Astrocyte of the hippocampus (primary cell): ENCODE data around the gene INS.
"Not testable (repeated sequence)": the region's sequence is repeated elsewhere in the genome, so short reads cannot be mapped to it uniquely, and the experiment has no call there.

Source experiments
- DNase-seq: peaks from one replicate; pipeline ENCODE4 v3.0.0; 2011; ENCODE audit warnings: low read depth, low spot score

The INS gene

GRCh38 chr11:2198621-2199365 lies 37.8 kb upstream of the INS start:
- no peak for DNase-seq

DNA sequence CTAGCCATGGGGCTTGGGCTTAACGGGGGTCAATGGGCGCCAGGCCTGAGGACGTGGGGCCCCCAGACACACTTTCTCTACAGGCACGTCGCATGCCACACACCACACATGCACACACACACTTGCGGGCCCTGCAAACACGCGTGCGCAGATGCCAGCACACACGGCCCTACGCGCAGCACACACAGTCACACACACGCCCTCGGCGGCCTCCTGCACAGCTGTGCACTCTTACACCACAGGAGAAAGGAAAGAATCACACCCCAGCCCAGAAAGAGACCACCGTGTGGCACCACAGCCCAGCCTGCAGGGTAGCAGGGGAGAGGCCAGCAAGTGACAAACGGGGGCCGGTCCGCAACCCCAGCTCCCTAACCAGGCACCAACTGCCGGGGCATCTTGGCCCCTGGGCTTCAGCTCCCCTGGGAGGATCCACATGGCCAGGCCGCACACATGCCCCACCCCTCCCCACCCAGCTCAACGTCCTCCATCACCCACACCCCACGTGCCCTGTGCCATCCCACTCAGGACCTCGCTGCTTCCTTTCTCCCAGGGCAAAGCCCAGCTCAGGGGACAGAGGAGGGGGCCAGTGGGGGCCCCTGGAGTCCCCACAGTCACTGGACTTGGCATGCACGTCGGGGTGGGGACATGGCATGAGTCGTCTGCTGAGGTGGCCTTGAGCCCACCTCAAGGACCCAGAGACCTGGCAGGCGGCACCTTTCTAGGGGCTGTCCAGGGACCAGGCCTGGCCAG lies 36.9 kb upstream of the INS start:
- DNase-seq, result no peak

DNA sequence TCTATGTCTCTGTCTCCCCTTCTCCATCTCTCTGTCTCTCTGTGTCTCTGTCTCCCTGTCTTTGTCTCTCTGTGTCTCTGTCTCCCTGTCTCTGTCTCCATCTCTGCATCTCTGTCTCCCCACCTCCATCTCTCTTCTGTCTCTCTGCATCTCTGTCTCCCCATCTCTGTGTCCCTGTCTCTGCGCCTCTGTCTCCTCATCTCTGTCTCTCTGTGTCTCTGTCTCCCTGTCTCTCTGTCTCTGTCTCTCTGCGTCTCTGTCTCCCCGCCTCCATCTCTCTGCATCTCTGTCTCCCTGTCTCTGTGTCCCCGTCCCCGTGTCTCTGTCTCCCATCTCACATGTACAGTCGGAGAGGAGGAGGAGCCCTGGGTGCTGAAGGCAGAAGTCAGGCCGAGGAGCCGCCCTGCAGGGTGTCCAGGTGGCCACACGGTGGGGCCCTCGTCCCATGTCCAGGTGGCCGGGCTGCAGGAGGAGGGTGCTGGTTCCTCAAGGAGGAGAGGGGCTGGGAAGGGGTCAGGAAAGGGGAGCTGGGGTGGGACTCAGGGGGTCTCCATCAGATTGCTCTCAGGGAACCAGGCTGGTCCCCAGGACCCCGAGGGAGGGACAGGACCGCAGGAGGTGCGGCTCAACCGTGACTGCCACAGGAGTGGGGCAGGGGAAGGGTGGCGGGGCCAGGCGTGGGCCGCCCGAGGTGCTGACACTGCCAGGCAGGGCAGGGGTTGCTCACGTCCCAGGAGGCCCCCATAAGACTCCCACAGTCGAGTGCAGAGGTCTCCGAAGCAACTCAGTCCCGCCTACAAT lies 36.2 kb upstream of the INS start:
- peak; percentile 87 for DNase-seq

DNA sequence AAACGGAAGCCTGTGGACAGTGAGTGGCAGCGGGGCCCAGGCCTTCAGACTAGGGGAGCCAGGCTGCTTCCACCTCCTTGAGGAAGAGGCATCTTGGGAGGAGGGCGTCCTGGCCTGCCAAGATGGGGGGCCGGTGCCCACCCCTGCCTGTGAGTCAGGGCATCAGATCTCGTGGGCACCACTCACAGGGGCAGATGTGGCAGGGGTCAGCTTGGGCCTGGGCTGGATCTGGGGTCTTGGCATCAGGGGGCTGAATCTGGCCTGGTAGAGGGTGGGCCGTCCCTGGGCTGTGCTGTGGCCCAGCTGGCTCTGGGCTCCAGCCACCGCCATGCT lies 34.7 kb upstream of the INS start:
- DNase-seq, result no peak

DNA sequence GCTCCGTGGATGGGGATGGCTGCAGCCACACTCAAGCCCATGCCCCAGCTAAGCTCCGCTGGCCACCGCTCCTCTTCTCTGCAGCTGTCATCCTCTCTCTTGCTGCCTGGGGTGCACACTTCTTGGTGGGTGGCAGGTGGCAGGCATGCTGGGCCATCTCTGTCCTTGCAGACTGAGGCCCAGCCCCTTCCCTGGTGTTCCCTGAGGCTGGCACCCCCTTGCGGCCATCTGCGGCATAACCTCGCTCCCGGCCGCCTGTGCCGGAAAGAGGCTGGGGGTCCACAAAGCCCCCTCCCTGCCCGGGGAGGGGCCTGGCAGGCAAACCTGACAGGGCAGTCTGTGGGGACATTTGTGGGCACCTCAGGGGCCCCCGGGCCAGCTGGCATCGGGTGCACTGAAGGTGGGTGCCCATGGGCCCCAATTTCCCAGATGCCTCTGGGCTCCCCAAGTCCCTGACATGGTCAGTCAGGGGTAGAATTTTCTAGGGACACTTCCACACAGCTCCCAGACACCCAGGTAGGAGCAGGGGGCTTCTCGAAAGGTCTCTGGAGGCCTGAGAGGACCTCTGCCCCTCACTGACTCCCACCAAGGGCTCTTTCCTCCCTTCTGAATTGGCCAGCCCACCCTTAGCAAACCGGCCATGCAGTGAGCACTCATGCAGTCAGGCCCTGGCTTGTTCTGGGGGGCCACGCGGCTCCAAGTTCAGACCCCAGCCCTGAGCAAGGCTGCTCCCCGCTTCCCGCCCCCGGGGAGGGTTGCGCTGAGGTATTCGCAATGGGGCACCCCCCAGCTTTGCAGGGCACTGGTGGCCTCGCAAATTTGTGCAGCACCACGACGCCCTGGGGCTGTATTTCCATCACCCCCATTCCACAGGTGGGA lies 34.1 kb upstream of the INS start:
- DNase-seq, result peak; percentile 61

DNA sequence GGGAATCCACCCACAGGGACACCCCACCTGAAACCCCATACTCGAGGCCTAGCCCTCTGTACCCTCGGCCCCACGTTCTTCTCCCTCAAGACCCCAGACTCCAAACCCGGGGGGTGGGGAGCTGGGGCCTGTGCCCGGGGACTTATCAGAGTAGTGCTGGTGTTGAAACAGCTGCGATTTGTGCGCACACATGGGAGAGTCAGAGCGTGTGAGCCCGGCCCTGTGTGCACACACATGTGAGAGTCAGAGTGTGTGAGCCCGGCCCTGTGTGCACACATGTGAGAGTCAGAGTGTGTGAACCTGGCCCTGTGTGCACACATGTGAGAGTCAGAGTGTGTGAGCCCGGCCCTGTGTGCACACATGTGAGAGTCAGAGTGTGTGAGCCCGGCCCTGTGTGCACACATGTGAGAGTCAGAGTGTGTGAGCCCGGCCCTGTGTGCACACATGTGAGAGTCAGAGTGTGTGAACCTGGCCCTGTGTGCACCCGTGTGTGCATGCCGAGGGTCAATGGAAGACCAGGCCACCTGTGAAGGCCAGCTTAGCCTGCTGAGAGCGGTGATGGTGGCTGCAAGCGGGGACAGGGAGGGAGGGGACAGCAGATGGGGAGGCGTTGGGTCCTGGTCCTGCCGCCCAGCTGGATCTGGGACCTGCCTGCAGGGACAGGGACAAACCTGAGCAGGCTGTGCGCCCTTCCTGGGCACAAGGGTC lies 33.0 kb upstream of the INS start:
- DNase-seq, result not testable (repeated sequence)

DNA sequence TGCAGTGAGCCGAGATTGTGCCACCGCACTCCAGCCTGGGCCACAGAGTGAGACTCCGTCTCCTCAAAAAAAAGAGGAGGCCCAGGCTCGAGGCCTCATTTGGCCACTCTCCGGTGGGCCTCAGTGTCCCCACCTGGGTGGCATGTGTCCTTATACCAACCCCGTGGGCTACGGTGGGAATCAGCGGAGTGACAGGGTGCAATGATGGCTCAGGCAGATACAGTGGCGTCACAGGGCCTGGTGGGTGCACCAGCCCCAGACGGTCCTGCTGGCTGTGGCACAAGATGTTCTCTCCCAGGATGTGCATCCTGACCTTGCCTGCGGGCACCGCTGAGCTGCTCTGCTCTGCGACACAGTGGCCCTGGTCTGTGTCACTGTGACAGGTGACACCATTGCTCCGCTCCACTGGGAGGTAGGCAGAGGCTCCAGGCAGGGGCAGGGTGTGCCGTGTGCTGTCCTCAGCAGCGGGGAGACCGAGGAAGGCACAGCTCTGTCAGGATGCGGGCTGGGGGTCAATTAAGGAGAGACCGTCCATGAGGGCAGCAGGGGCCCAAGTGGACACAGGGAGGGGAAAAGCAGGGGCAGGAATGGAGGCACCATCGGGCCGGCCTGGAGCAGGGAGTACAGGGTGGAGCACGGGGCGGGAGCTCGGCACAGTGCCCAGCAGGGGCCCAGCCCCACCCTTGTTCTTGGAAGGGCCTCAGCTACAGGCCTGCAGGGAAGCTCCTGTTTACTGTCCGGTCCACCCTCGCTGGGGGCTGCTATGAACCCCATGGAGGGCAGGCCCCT lies 32.3 kb upstream of the INS start:
- DNase-seq, result no peak

DNA sequence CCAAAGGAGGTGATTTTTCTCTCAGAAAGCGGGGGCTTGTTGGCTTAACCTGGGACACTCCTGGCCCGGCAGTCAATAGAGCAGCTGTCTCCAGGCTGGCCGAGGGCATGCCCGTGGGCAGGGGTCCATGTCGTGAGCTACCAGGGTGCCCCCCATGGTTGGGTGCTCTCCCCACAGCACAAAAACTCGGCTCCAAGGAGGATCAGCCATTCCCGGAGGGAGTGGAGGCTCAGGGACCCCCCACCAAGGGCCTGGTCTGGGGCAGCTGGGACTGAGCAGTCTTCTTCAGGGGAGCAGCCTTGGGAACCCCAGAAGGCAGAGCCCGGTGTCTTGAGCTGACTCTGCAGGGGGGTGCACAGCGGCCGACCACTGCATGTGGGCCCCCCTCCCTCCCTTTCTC lies 31.4 kb upstream of the INS start:
- no peak for DNase-seq

- no peak for DNase-seq
These were observed 30.9 kb upstream of the INS start for GRCh38 chr11:2191883-2192282.

- no peak for DNase-seq
These were observed 29.9 kb upstream of the INS start for GRCh38 chr11:2190657-2191471.

- no peak for DNase-seq
These were observed 29.1 kb upstream of the INS start for GRCh38 chr11:2189938-2190656.

- no peak for DNase-seq
These were observed 27.7 kb upstream of the INS start for GRCh38 chr11:2188745-2189144.

- no peak for DNase-seq
These were observed 26.3 kb upstream of the INS start for GRCh38 chr11:2187280-2187707.

DNA sequence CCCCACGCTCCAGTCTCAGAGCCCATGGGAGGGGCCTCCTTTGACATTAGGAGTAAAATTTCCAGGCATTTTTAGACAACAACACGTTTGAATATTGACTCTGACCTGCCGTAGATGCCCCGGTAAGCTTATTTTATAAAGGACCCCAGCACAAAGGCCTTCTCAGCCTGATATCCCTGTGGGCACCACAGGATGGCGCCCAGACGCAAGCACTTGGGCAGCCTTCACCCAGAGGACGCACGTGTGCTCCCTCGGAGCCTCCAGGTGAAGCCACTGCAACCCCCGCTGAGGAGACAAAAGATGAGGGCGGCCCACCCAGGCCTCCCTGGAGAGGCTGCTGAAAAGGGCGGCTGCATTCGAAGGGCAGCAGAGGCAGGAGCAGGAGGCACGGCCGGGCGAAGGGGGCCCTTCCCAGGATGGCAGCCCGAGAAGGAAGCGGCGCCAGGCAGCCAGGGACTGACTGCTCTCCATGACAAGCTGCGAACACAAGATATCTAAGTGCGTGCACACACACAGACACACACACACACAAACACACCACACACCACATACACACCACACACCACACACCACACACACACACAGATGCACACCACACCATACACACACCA lies 25.8 kb upstream of the INS start:
- peak; percentile 66 for DNase-seq

GRCh38 chr11:2185324-2186085 lies 24.5 kb upstream of the INS start:
- DNase-seq, result no peak

GRCh38 chr11:2182692-2183474 lies 21.9 kb upstream of the INS start:
- no peak for DNase-seq

DNA sequence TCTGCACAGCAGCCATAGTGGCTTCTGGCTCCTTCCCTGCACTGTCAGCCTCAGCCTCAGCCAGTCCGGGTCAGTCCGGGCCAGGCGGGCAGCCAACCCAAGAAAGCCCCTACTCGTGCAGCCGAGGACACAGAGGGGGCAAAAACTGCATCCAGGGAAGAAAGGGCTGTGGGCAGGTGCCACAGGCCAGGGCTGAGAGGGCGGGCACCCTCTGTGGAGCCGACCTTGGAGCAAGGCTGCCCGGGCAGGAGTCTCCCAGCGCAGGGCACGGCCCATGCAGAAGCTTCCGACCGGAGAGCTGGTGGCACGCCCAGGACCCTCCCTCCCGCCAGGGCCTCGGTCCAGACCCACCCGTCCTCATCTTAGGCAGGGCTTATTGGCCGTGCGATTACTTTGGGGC lies 21.1 kb upstream of the INS start:
- DNase-seq, result no peak
